ENCODE measurements around the gene CAMSAP3. TPM values are rescaled to one million over a fixed set of nuclear protein-coding genes. Genes with fewer than 3 reads are reported as not detected.

Gene CAMSAP3
- polyA plus RNA-seq, 2 of the 4 experiments (the other 2 are of a cell fraction), result 1.3 to 3.6 TPM

GRCh38 chr19:7578127-7578526 is 17.5 kb upstream of the CAMSAP3 start:
- CTCF ChIA-PET, result interaction anchor here (1.3 to 3.7 kb wide), 2 partner anchors 10 to 103 kb away, joined by 3 to 20 read pairs; partner anchors contain the start of gene TRAPPC5

GRCh38 chr19:7579182-7579581 is 16.5 kb upstream of the CAMSAP3 start:
- WGBS (ENCODE audit: missing lambda C conversion rate), result 48% methylated on average over 6 of the region's 6 CpGs
- Histone ChIP-seq H3K27ac (no peak overlapping the region), H3K9me3 (no peaks in the 10 kb centered on the region), H3K4me3 (no peak overlapping the region), H3K4me2 (no peak overlapping the region), H3K4me1 (no peaks in the 10 kb centered on the region)
- FAIRE-seq (no peak), ATAC-seq (no peak), DNase-seq (ENCODE audit: low read depth in 1 of 2, low spot score in 1 of 2) (no peak)
- TF ChIP-seq CTCF (IDR thresholded peaks at IDR 0.05) (no peak), HOXB13 (CRISPR knock-in tag; IDR thresholded peaks at IDR 0.05; ENCODE audit: low read depth) (no peak), RCOR1 (IDR thresholded peaks at IDR 0.05; ENCODE audit: low read depth, low read length) (no peak), CHD2 (IDR thresholded peaks at IDR 0.05; ENCODE audit: low read length, partially characterized antibody) (no peak), HOXB5 (CRISPR knock-in tag; IDR thresholded peaks at IDR 0.05) (no peak), CHD4 (IDR thresholded peaks at IDR 0.05; ENCODE audit: borderline replicate concordance) (no peak), RAD21 (conservative IDR thresholded peaks at IDR 0.05 in 1 of 2, IDR thresholded peaks at IDR 0.05 in 1 of 2) (no peak), ZNF302 (CRISPR knock-in tag; IDR thresholded peaks at IDR 0.05) (no peak), SMC3 (IDR thresholded peaks at IDR 0.05) (no peak), RNF2 (IDR thresholded peaks at IDR 0.05; ENCODE audit: borderline replicate concordance, low read depth) (no peak), EP300 (IDR thresholded peaks at IDR 0.05) (no peak), PHF8 (IDR thresholded peaks at IDR 0.05; ENCODE audit: borderline replicate concordance, low read depth) (no peak), MAFK (IDR thresholded peaks at IDR 0.05; ENCODE audit: partially characterized antibody) (no peak), NFE2L2 (conservative IDR thresholded peaks at IDR 0.05; ENCODE audit: low read length) (no peak), GATA3 (IDR thresholded peaks at IDR 0.05; ENCODE audit: borderline replicate concordance) (no peak), ATOH8 (CRISPR knock-in tag; IDR thresholded peaks at IDR 0.05; ENCODE audit: low read depth) (no peak), POLR2AphosphoS2 (conservative IDR thresholded peaks at IDR 0.05; ENCODE audit: low read length) (no peak), SREBF2 (IDR thresholded peaks at IDR 0.05) (no peak)
- ChIA-PET CTCF (interaction anchor here (1.3 to 3.7 kb wide), 3 partner anchors 11 to 102 kb away, joined by 3 to 20 read pairs (median 4); partner anchors contain the start of gene TRAPPC5), POLR2A (no interaction called here)

More at GRCh38 chr19:7578127-7578526, 17.5 kb upstream of the CAMSAP3 start:
- no peak for DNase-seq (ENCODE audit: low read depth in 1 of 2, low spot score in 1 of 2)
- TF ChIP-seq KDM1A (IDR thresholded peaks at IDR 0.05; ENCODE audit: low read depth) (no peak), CBX8 (IDR thresholded peaks at IDR 0.05) (no peak), HDAC2 (IDR thresholded peaks at IDR 0.05) (no peak), FOXS1 (CRISPR knock-in tag; IDR thresholded peaks at IDR 0.05) (no peak), CEBPB (IDR thresholded peaks at IDR 0.05) (no peak), ELK1 (IDR thresholded peaks at IDR 0.05; ENCODE audit: low read depth, low read length) (no peak), HES2 (IDR thresholded peaks at IDR 0.05) (no peak), RAD21 (conservative IDR thresholded peaks at IDR 0.05 in 1 of 2, IDR thresholded peaks at IDR 0.05 in 1 of 2) (no peak), HEYL (CRISPR knock-in tag; IDR thresholded peaks at IDR 0.05) (no peak), EHMT2 (IDR thresholded peaks at IDR 0.05; ENCODE audit: low read depth) (no peak), RFX5 (IDR thresholded peaks at IDR 0.05) (no peak), ZNF302 (CRISPR knock-in tag; IDR thresholded peaks at IDR 0.05) (no peak), NFE2L2 (conservative IDR thresholded peaks at IDR 0.05; ENCODE audit: low read length) (no peak), CHD4 (IDR thresholded peaks at IDR 0.05; ENCODE audit: borderline replicate concordance) (no peak), ZC3H11A (IDR thresholded peaks at IDR 0.05) (no peak), PHF8 (IDR thresholded peaks at IDR 0.05; ENCODE audit: borderline replicate concordance, low read depth) (no peak)
- no peak overlapping the region for H3K4me2 ChIP-seq
- no peak overlapping the region for H3K27ac ChIP-seq
- ATAC-seq, result no peak
- POLR2A ChIA-PET, result no interaction called here
- no peaks in the 10 kb centered on the region for H3K4me1 ChIP-seq
- H3K9me3 ChIP-seq, result no peaks in the 10 kb centered on the region
- no peak for FAIRE-seq
- 27% methylated on average over 6 of the region's 6 CpGs for WGBS (ENCODE audit: missing lambda C conversion rate)
- no peak overlapping the region for H3K4me3 ChIP-seq
